Purkinje cell (primary cell): ENCODE data around the gene PICK1. TPM values are rescaled to one million over a fixed set of nuclear protein-coding genes. Genes with fewer than 3 reads are reported as not detected.

Source experiments
- polyA plus RNA-seq: library from polyadenylated mRNA; unstranded; fragments of >200 nt; fragmentation: Nextera tagmentation; gene quantifications from 2 replicates; pipeline ENCODE4 v1.2.1, GENCODE V29; 2014

Gene PICK1
- polyA plus RNA-seq = 2.5 and 3.9 TPM in 2 replicates

GRCh38 chr22:38056969-38057891 lies at the start of gene PICK1:
PICK1 (plus strand) TSS chr22:38057404; CDS start chr22:38057810, 406 bp downstream.

DNA sequence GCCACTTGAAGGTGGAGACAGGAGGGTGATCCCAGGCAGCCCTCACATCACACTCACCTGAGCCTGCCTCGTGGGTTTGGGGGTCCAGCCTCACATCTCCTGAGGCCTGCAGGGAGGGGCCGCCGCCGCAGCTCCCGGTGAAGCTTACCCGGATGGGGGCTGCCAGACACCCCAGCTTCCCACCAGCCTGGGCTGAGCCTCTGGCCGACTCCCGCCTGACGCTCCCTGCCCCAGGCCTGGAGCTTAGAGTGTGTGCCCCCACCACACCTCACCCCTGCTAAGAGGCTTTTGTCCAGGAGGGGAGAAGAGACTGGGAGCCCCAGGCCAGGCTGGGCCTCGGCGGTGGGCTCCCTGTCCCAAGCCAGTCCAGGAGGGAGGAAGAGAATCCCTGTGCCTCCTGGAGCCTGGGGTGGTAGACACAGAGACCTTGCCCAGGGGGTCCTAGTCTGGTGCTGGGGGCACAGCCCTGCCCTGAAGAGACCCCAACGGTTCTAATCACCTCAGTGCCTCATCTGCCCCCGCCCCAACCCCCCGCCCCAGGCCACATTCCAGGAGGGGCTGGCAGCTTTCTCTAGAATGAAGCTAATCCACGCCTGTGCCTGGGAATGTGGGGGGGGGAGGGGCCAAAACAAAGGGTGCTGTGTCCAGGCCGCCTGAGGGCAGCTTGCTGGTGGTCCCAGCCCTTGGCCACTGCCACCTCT lies 26.9 kb downstream of the PICK1 start, which contains the start of gene SLC16A8:
TSS of gene SLC16A8 (minus strand) at position 254 of the 701 bp plus-strand sequence. CDS start 1,311 bp downstream, outside the sequence.

DNA sequence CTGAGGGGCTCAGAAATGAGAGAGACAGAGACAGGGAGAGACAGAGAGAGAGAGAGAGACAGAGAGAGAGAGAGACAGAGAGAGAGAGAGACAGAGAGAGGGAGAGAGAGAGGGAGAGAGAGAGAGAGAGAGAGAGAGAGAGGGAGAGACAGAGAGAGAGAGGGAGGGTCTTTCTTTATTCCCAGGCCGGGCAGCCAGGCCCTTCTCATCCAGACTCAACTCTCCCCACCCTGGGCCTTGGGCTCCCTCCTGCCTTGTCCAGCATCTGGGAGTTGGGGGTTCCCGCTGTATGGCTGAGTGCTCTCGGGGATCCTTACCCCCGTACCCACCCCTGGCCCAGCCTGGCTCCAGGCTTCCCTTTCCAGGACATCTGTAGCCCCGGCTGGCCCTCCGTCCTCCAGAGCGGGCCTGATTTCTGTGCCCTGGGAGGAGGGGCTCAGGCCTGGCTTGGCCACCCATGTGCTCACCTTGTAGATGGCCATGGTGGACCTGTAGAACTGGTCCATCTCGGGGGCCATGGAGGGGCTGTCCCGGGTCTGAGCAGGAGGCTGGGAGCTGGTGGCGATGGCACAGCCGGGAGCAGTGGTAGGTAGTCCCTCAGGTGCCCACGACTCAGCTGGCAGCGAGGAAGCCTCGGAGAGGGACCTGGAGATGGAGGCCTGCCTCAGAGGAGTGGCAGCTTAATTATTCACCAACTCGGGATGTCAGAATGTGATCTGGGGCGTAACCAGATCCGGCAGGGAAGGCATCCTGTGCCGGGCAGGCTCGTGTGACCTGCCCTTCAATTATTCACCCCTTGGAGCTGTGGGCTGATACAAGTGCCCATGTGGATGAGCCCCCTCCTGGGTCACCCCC lies 53.0 kb downstream of the PICK1 start, which contains the start of gene BAIAP2L2:
TSS of gene BAIAP2L2 (minus strand) at position 677 of the 855 bp plus-strand sequence. CDS start at position 518, 159 bp downstream.

Other genes with a start within 250 kb of the PICK1 start
- gene GCAT, start 249.5 kb upstream of the PICK1 start, polyA plus RNA-seq = 8.8 and 26.1 TPM in 2 replicates
- gene GALR3, start 234.0 kb upstream of the PICK1 start, polyA plus RNA-seq = not detected in 2 replicates
- 3.4 and 6.3 TPM in 2 replicates for gene ANKRD54, start 213.1 kb upstream of the PICK1 start, polyA plus RNA-seq
- 172 and 222 TPM in 2 replicates for gene EIF3L, start 208.0 kb upstream of the PICK1 start, polyA plus RNA-seq
- gene MICALL1, start 151.1 kb upstream of the PICK1 start, polyA plus RNA-seq = 0.24 TPM in 1 of 2 replicates, not detected in the other
- 0.69 and 4.0 TPM in 2 replicates for gene C22orf23, start 103.8 kb upstream of the PICK1 start, polyA plus RNA-seq
- gene POLR2F, start 103.7 kb upstream of the PICK1 start, polyA plus RNA-seq = 254 and 303 TPM in 2 replicates
- gene SOX10, start 72.8 kb upstream of the PICK1 start, polyA plus RNA-seq = 0.29 and 1.9 TPM in 2 replicates
- not detected in 2 replicates for gene SLC16A8, start 26.8 kb downstream of the PICK1 start, polyA plus RNA-seq
- not detected in 2 replicates for gene BAIAP2L2, start 53.3 kb downstream of the PICK1 start, polyA plus RNA-seq
- gene PLA2G6, start 124.4 kb downstream of the PICK1 start, polyA plus RNA-seq = 0.54 and 0.91 TPM in 2 replicates
- gene MAFF, start 144.6 kb downstream of the PICK1 start, polyA plus RNA-seq = 0.56 TPM in 1 of 2 replicates, not detected in the other
- 15.5 and 24.6 TPM in 2 replicates for gene TMEM184B, start 215.6 kb downstream of the PICK1 start, polyA plus RNA-seq